A549 treated with DMSO at 1 μM for 4 hours (cell line): ENCODE measurements around the gene MXRA5. TPM values are rescaled to one million over a fixed set of nuclear protein-coding genes. Genes with fewer than 3 reads are reported as not detected.

Experiments
- total RNA-seq: library from RNA; stranded (reverse); fragments of 200-300 nt; extraction: Qiagen RNA extraction; gene quantifications from 5 replicates; pipeline ENCODE4 v1.2.3, GENCODE V29; 2022; ENCODE audit warnings: low read depth

MXRA5 gene, protein sequence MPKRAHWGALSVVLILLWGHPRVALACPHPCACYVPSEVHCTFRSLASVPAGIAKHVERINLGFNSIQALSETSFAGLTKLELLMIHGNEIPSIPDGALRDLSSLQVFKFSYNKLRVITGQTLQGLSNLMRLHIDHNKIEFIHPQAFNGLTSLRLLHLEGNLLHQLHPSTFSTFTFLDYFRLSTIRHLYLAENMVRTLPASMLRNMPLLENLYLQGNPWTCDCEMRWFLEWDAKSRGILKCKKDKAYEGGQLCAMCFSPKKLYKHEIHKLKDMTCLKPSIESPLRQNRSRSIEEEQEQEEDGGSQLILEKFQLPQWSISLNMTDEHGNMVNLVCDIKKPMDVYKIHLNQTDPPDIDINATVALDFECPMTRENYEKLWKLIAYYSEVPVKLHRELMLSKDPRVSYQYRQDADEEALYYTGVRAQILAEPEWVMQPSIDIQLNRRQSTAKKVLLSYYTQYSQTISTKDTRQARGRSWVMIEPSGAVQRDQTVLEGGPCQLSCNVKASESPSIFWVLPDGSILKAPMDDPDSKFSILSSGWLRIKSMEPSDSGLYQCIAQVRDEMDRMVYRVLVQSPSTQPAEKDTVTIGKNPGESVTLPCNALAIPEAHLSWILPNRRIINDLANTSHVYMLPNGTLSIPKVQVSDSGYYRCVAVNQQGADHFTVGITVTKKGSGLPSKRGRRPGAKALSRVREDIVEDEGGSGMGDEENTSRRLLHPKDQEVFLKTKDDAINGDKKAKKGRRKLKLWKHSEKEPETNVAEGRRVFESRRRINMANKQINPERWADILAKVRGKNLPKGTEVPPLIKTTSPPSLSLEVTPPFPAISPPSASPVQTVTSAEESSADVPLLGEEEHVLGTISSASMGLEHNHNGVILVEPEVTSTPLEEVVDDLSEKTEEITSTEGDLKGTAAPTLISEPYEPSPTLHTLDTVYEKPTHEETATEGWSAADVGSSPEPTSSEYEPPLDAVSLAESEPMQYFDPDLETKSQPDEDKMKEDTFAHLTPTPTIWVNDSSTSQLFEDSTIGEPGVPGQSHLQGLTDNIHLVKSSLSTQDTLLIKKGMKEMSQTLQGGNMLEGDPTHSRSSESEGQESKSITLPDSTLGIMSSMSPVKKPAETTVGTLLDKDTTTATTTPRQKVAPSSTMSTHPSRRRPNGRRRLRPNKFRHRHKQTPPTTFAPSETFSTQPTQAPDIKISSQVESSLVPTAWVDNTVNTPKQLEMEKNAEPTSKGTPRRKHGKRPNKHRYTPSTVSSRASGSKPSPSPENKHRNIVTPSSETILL (N-terminal part only)
- not detected in 5 replicates for total RNA-seq

GRCh38 chrX:3346501-3347259 lies at the start of gene MXRA5:
MXRA5 (minus strand) TSS chrX:3346652; CDS start chrX:3343833, 2,819 bp downstream.

